ENCODE measurements around the gene SV2B.

Gene SV2B

DNA sequence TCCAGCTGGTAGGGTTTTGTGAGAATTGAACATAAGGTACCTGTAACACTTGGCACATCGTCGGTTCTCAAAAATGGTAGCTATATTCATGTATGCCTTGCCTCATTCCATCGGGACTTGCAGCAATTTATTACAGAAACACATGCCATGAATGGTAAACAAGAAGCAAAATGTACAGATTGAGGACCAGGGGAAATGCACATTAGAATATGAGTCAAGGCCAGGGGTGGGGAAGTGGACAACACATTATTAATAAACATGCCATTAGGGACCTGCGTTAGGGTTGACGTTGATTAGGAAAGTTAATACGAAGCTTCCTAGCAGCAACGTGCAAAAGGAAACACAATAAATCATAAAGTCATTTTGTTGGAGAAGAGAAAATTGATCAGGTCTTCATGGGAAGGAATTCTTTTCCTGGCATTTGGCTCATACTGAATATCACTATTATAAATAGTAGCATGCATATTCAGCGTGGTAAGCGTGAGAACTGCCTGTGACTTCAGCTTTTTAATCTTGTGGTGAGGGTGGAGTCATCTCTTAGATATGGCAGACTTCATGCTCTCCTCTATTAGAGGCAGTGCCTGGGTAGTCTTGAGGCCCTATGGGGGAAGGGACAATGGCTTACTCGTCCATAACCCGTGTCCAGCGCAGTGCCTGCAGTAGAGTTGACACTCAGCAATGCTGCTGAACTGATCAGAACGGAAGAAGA lies 184.9 kb downstream of the SV2B start:
- DNase-seq = no peak
- Mint-ChIP-seq H3K36me3 (ENCODE audit: low read depth) (no peaks in the 10 kb centered on the region), H3K27me3 (peaks cover 2% of the 10 kb centered on the region), H3K9me3 (no peaks in the 10 kb centered on the region), H3K4me3 (no peak overlapping the region), H3K4me1 (ENCODE audit: low read depth) (no peaks in the 10 kb centered on the region), H3K27ac (no peak overlapping the region)

DNA sequence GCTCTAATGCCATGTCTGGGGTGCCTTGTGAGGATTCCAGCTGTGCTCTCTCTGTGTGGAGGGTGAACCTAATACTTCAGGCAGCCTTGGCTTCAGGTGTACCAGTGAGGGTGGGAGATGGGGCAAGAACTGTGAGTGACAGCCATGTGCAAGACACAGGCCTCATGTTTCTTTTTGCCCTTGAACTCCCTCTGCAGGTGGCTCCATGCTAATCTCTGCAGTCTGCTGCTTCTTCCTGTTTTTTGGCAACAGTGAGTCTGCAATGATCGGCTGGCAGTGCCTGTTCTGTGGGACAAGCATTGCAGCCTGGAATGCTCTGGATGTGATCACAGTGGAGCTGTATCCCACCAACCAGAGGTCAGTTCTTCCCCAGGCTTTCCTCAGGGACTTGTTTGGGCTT lies 189.3 kb downstream of the SV2B start:
- Mint-ChIP-seq H3K4me3 (no peak overlapping the region), H3K27me3 (no peaks in the 10 kb centered on the region), H3K9me3 (no peaks in the 10 kb centered on the region), H3K27ac (no peak overlapping the region), H3K4me1 (ENCODE audit: low read depth) (peaks cover 3% of the 10 kb centered on the region), H3K36me3 (ENCODE audit: low read depth) (no peaks in the 10 kb centered on the region)
- DNase-seq = no peak

DNA sequence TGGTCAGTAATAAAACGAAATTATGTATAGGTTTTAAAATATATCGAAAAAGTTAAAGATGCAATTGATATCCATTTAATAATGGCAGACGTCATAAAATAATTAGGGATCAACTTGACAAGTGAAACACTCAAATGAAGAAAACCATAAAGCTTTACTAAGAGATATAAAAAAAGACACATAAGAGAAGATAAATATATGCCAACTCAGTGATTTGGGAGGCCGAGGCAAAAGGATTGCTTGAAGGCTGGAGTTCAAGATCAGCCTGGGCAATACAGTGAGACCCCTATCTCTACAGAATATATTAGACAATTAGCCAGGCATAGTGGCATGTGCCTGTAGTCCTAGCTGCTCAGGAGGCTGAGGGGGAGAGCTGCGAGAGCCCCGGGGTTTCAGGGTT lies 190.5 kb downstream of the SV2B start:
- H3K4me3 Mint-ChIP-seq = no peak overlapping the region
- H3K27ac Mint-ChIP-seq = no peak overlapping the region
- no peaks in the 10 kb centered on the region for H3K9me3 Mint-ChIP-seq
- no peaks in the 10 kb centered on the region for H3K27me3 Mint-ChIP-seq
- no peak for DNase-seq
- H3K4me1 Mint-ChIP-seq (ENCODE audit: low read depth) = peaks cover 3% of the 10 kb centered on the region
- H3K36me3 Mint-ChIP-seq (ENCODE audit: low read depth) = no peaks in the 10 kb centered on the region

DNA sequence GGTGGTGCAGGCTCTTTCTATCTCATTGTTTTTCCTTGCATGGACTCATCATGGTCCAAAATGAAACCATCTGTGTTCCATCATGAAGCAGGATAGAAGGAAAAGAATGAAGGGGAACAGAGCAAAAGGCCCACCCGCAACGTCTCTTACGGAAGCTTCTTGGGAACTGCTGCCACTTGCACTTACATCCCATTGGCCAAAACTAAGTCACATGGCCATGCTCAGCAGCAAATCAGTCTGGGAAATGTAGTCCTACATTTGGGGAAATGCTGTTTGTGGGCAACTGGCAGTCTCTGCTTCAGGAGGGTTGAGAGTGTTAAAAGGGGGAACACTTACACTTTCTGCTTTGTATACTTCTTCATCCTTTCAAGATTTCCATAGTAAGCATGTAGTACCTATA lies 191.6 kb downstream of the SV2B start:
- Mint-ChIP-seq H3K4me3 (no peak overlapping the region), H3K4me1 (ENCODE audit: low read depth) (peaks cover 3% of the 10 kb centered on the region), H3K36me3 (ENCODE audit: low read depth) (no peaks in the 10 kb centered on the region), H3K27ac (no peak overlapping the region), H3K9me3 (no peaks in the 10 kb centered on the region), H3K27me3 (peaks cover 2% of the 10 kb centered on the region)
- no peak for DNase-seq

GRCh38 chr15:91294344-91294743 lies 194.3 kb downstream of the SV2B start:
- Mint-ChIP-seq H3K4me3 (no peak overlapping the region), H3K27ac (no peak overlapping the region), H3K9me3 (no peaks in the 10 kb centered on the region), H3K27me3 (peaks cover 11% of the 10 kb centered on the region), H3K36me3 (ENCODE audit: low read depth) (no peaks in the 10 kb centered on the region), H3K4me1 (ENCODE audit: low read depth) (peaks cover 3% of the 10 kb centered on the region)
- no peak for DNase-seq

GRCh38 chr15:91294795-91295194 lies 194.7 kb downstream of the SV2B start:
- Mint-ChIP-seq H3K4me1 (ENCODE audit: low read depth) (peaks cover 3% of the 10 kb centered on the region), H3K4me3 (no peak overlapping the region), H3K27me3 (peaks cover 11% of the 10 kb centered on the region), H3K27ac (no peak overlapping the region), H3K36me3 (ENCODE audit: low read depth) (no peaks in the 10 kb centered on the region), H3K9me3 (no peaks in the 10 kb centered on the region)
- no peak for DNase-seq

- Mint-ChIP-seq H3K4me1 (ENCODE audit: low read depth) (peaks cover 3% of the 10 kb centered on the region), H3K9me3 (no peaks in the 10 kb centered on the region), H3K36me3 (ENCODE audit: low read depth) (no peaks in the 10 kb centered on the region), H3K27ac (no peak overlapping the region), H3K27me3 (peaks cover 26% of the 10 kb centered on the region), H3K4me3 (no peak overlapping the region)
- DNase-seq = no peak
Observed at GRCh38 chr15:91298101-91298500, 198.0 kb downstream of the SV2B start.

DNA sequence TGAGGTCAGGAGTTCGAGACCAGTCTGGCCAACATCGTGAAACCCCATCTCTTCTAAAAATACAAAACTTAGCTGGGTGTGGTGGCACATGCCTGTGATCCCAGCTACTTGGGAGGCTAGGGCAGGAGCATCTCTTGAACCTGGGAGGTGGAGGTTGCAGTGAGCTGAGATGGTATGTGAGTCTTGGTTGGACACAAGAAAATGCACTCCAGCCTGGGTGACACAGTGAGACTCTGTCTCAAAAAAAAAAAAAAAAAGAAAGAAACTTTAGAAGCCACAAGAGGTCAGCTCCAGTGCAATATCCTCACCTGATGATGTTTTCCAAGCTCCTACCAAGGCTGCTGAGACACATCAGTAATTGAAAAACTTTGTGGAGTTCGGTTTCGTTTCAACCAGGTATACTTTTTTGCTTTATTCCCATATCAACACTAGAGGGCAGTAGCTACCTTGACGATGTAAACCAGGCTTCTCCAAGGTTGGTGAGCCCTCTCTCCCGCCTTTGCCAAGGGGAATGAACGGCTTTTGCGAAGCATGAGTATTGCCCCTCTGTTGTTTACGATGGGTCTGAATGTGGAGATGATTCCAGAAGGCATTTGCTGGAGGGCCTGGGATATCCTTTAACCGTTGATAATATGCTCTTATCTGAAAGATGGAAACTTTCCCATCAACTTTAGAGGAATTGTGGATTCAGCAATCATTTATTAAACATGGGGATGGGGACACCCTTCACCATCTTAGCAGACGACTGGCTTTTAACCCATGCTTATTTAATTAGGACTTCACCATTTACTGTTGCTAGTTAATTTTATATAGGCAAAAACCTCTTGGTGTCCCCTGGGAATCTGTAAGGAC lies 202.8 kb downstream of the SV2B start:
- H3K27ac Mint-ChIP-seq = no peak overlapping the region
- no peaks in the 10 kb centered on the region for H3K9me3 Mint-ChIP-seq
- peaks cover 23% of the 10 kb centered on the region for H3K4me1 Mint-ChIP-seq (ENCODE audit: low read depth)
- peaks cover 17% of the 10 kb centered on the region for H3K27me3 Mint-ChIP-seq
- H3K4me3 Mint-ChIP-seq = no peak overlapping the region
- peak; percentile 51 for DNase-seq
- no peaks in the 10 kb centered on the region for H3K36me3 Mint-ChIP-seq (ENCODE audit: low read depth)

DNA sequence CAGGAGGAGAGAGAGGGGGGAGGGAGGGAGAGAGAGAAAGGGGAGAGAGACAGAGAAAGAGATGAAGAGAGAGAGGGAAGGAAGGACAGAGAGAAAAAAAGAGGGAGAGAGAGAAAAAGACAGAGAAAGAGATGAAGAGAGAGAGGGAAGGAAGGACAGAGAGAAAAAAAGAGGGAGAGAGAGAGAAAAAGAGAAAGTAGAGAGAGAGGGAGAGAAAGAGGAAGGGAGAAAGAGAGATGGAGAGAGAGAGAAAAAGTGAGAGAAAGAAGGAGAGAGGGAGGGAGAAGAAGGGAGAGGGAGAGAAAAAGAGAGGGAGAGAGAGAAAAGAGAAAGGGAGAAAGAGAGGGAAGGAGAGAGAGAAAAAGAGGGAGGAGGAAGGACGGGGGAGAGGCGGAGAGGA lies 204.2 kb downstream of the SV2B start:
- DNase-seq = no peak
- H3K9me3 Mint-ChIP-seq = no peaks in the 10 kb centered on the region
- no peak overlapping the region for H3K27ac Mint-ChIP-seq
- peaks cover 35% of the 10 kb centered on the region for H3K4me1 Mint-ChIP-seq (ENCODE audit: low read depth)
- no peaks in the 10 kb centered on the region for H3K36me3 Mint-ChIP-seq (ENCODE audit: low read depth)
- H3K4me3 Mint-ChIP-seq = no peak overlapping the region
- H3K27me3 Mint-ChIP-seq = peaks cover 16% of the 10 kb centered on the region

- Mint-ChIP-seq H3K27ac (no peak overlapping the region), H3K27me3 (peaks cover 18% of the 10 kb centered on the region), H3K9me3 (no peaks in the 10 kb centered on the region), H3K4me1 (ENCODE audit: low read depth) (peaks cover 40% of the 10 kb centered on the region), H3K4me3 (no peak overlapping the region), H3K36me3 (ENCODE audit: low read depth) (no peaks in the 10 kb centered on the region)
- no peak for DNase-seq
Observed at GRCh38 chr15:91304786-91305185, 204.7 kb downstream of the SV2B start.

DNA sequence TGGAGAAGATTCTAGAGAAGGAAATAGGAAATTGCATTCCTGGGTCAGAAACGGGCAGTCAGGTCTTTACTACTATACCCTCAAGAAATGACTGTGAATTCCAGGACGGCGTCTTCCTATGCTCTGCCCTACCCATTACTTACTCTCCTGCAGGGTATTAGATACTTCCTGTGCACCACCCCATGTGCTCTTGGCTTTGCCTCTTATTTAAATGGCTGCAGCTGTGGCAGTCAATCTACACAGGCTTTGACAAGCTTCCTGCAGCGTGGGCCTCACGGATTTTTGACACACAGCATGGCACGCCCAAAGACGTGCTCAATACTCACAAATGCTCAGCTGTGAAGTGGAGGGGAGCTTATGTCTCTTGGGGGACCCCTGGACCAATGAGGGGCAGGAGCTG lies 206.1 kb downstream of the SV2B start:
- H3K36me3 Mint-ChIP-seq (ENCODE audit: low read depth) = no peaks in the 10 kb centered on the region
- no peaks in the 10 kb centered on the region for H3K9me3 Mint-ChIP-seq
- H3K27me3 Mint-ChIP-seq = peaks cover 8% of the 10 kb centered on the region
- no peak overlapping the region for H3K27ac Mint-ChIP-seq
- H3K4me3 Mint-ChIP-seq = no peak overlapping the region
- H3K4me1 Mint-ChIP-seq (ENCODE audit: low read depth) = peaks cover 46% of the 10 kb centered on the region
- DNase-seq = no peak

DNA sequence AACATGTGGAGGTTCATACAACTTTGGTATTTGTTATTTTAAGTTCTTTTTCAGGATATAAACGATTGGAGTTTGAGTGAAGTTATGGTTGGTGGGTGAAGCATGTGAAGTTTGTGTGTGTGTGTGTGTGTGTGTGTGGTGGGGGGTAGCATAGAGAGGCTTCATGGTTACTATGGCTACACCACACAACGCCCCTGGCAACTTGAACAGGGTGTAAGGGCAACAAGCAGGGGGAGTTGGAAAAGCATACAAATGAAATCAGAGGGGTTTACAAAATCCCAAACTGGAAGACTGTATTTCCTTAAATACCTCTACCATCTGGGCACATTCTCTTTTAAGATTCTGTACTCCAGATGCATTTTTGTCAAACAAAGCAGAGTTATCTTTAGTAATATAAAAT lies 207.5 kb downstream of the SV2B start:
- Mint-ChIP-seq H3K9me3 (no peaks in the 10 kb centered on the region), H3K4me3 (no peak overlapping the region), H3K27ac (no peak overlapping the region), H3K27me3 (peaks cover 4% of the 10 kb centered on the region), H3K4me1 (ENCODE audit: low read depth) (peaks cover 59% of the 10 kb centered on the region), H3K36me3 (ENCODE audit: low read depth) (no peaks in the 10 kb centered on the region)
- no peak for DNase-seq

DNA sequence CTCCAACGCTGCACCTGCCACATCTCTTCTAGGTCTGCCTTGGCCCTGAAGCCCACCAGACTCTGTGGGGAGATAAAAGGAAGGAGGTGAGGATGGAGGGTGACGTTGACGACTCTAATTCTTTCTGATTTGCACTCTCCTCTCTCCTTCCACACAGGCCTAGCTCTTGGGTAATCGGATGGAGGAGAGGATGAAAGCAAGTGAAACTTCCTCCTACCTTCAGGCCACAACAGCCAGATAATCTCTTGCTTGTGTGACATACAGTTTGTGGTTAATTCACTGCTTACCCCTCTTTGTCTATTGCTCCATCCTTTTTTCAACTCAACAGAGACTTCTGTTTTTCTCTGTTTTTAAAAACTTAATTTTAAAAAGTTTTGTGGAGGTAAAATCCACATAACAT lies 208.1 kb downstream of the SV2B start:
- Mint-ChIP-seq H3K27me3 (peaks cover 4% of the 10 kb centered on the region), H3K36me3 (ENCODE audit: low read depth) (no peaks in the 10 kb centered on the region), H3K27ac (no peak overlapping the region), H3K4me1 (ENCODE audit: low read depth) (peaks cover 61% of the 10 kb centered on the region), H3K4me3 (no peak overlapping the region), H3K9me3 (no peaks in the 10 kb centered on the region)
- no peak for DNase-seq

DNA sequence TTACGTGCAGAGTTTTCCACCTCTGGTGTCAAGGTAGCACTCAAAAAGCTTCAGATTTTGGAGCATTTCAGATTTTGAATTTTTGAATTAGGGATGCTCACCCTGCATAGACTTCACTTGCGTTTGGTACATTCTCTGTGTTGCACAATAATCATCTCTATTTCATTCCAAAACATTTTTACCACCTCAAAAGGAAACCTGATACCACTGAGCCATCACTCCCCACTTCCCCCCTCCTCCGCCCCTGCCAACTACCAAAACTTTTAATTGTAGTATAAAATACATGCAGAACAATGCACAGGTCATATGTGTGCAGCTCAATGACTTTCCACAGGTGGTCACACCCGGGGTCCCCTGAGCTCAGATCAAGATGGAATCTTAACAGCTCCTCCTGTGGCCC lies 208.8 kb downstream of the SV2B start:
- DNase-seq = no peak
- H3K9me3 Mint-ChIP-seq = peaks cover 2% of the 10 kb centered on the region
- peaks cover 56% of the 10 kb centered on the region for H3K4me1 Mint-ChIP-seq (ENCODE audit: low read depth)
- peaks cover 2% of the 10 kb centered on the region for H3K27me3 Mint-ChIP-seq
- no peaks in the 10 kb centered on the region for H3K36me3 Mint-ChIP-seq (ENCODE audit: low read depth)
- H3K4me3 Mint-ChIP-seq = no peak overlapping the region
- no peak overlapping the region for H3K27ac Mint-ChIP-seq

DNA sequence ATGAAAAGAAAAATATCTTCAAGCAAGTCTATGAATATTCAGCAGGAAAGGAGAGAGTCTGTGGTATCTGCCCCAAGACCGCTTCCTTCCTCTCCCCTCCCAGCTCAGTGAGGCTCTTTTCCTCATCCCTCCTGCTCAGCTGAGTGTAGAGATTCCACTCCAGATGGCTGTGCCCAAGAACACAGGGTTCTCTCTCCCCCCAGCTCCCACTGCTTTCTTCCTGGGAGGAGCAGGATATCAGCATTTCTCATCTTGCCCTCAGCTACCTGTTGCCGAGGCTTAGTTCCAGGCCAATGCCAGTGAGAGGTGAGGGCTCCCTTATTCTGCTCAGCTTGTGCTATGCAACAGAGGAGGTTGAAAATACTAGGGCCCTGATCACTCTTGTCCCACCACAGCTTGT lies 211.9 kb downstream of the SV2B start:
- Mint-ChIP-seq H3K4me1 (ENCODE audit: low read depth) (peaks cover 50% of the 10 kb centered on the region), H3K4me3 (no peak overlapping the region), H3K27ac (no peak overlapping the region), H3K36me3 (ENCODE audit: low read depth) (no peaks in the 10 kb centered on the region), H3K9me3 (peaks cover 2% of the 10 kb centered on the region), H3K27me3 (peaks cover 2% of the 10 kb centered on the region)
- DNase-seq = no peak
